Suppressor macrophage (primary cell): ENCODE measurements around the gene MTR.
"Not testable (repeated sequence)": the region's sequence is repeated elsewhere in the genome, so short reads cannot be mapped to it uniquely, and the experiment has no call there.

Source experiments
- DNase-seq, 4 experiments: peaks; one replicate each; pipeline ENCODE4 v3.0.0-alpha.2; 2020 to 2022

The MTR gene

DNA sequence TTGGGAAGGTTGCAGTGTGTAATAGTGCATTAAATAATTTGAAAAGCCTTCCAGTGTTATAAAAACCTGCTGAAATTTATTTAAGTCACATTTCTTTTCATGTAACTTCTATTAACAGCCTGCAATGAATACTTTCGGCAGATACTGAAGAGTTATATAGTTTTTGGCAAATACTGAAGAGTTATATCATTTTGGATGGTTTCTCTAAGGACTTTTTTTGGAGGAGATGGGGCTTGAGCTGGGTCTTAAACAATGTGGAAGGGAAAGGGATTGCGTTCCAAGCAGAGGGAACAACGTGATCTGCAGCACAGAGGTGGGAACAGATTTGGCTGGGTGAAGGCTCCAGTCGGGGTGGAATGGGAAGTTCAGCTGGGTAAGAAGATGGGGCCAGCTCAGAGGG, 39.8 kb downstream of the MTR start:
- DNase-seq = no peak

DNA sequence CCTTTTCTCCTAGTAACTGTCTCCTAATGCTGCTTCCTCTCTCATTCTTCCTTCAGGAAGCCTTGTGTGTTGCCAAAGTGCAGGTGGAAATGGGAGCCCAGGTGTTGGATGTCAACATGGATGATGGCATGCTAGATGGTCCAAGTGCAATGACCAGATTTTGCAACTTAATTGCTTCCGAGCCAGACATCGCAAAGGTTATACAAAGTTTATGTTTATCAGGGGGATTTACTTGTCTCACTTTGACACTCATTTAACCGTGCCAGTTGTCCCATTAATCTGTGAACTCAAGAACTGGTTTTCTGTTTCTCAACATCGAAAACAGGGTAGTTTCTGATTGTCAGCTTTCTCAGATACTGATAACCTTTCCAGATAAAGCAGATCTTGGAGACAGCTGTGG, 40.4 kb downstream of the MTR start:
- DNase-seq = no peak

DNA sequence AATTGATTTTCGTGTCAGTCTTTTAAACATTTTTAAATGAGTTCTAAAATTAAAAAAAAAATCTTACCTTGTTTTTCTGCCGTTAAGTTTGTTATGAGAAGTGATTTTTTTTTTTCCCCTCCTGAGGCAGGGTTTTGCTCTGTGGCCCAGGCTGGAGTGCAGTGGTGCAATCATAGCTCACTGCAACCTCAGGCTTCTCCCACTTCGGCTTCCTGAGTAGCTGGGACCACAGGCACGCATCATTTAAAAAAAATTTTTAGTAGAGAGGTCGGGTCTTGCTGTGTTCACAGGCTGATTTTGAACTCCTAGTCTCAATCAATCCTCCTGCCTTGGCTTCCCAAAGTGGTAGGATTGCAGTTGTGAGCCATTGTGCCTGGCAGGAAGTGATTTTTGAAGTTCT, 41.1 kb downstream of the MTR start:
- DNase-seq = peak in 3 of 4 experiments; percentile 8 to 33 (median 26)

DNA sequence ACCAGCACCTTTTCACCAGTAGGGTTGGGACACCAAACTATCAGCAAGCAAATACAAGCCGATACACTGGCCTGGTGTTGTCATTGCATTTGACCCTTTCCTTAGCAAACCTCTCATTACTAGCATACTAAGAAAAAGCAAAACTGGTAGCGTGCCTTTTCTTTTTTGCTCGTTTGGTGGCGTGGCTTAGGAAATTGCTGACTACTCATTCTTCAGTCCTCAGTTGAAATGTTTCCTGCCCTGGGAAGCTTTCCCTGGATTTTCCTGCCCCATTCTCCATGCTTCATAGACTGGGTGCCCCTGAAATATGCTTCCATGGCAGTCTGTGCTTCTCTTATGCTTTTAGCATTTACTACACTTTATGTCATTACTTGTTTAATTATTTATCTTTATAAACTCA, 42.0 kb downstream of the MTR start:
- no peak for DNase-seq

DNA sequence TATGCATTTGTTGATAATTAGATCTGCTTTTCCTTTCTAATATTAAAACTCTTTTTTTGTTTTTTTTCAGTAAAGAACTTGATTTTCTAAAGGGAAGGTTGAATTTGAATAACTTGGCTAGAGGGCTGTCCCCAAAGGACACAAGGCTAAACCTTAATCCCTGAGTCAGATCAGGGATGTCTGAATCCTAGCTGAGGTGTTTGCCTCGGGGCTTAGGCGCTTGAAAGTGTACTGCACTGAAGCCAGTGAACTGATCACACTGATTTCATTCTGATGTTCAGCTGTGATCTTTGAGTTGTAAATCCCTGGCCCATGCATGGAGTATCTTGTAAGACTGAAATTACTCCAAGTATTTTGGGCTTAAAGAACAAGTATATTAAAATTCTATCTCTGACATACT, 42.8 kb downstream of the MTR start:
- no peak for DNase-seq

DNA sequence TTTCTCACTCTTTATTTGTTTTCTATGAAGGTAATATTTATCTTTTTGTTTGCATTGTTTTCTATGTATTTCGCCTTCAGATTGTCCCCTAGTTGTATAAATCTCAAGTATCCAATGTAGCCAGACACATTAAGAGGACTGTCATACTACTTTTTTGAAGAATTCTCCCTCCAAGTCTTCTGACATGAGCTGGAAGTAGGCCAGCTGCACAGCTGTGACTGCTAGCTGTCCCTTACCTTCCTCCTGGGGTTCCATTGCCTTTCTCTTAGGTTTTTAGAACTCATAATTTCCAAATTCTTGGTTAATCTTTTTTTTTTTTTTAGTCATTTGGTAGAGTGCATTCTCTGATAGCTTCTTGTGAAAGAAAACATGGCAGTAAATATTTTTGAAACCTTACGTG, 46.2 kb downstream of the MTR start:
- DNase-seq = no peak

DNA sequence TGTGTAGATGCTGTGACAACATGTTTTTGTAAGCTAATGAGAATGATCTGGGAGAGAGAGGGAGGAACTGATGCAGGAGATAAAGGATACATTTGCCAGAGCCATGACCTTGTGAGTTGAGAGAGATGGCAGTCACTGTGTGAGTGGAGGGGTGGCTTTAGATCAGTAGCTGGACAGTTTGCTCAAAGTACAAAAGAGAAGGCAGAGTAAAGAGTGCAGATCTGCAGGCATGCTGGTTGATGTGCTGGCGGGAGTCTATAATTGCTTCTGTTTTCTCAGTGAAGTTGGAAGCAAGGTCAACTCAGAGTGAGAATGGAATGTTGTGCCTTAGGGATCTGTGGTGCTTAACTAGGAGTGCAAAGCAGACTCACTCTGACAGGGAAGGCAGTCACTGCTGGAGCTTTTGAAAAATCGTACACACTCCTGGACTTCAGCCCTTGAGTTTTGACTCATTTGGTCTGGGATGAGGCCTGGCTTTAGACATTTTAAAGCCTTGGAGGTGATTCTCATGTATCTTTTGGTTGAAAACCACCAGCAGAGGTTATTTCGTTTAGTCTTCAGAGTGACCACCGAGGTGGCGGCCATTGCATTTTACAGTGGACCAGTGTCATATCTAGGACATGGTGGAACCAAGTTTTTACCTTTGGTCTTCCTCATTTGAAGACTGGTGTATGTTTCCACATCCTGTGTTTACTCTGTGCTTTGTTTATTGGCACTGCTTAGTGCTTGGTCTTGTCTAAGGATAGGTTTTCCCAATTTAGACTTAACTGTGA, 49.6 kb downstream of the MTR start:
- no peak for DNase-seq

DNA sequence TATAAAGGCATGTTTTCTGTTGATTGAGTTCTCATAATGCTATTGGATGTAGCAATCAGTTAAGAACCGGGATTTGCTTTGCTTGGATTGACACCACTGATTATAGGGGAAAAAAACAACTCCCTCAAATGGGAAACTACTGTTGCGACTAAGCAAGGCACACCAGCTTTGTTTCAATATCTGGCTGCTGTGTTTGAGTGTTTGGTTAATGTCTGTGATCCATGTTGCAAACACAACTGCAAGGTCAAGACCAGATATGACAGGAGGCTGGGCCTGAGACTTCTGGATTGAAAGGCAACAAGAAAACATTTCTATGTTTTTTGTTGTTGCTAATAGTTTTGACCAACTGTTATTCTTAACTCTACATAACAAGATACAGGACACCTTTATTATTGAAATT, 50.7 kb downstream of the MTR start:
- DNase-seq = no peak

DNA sequence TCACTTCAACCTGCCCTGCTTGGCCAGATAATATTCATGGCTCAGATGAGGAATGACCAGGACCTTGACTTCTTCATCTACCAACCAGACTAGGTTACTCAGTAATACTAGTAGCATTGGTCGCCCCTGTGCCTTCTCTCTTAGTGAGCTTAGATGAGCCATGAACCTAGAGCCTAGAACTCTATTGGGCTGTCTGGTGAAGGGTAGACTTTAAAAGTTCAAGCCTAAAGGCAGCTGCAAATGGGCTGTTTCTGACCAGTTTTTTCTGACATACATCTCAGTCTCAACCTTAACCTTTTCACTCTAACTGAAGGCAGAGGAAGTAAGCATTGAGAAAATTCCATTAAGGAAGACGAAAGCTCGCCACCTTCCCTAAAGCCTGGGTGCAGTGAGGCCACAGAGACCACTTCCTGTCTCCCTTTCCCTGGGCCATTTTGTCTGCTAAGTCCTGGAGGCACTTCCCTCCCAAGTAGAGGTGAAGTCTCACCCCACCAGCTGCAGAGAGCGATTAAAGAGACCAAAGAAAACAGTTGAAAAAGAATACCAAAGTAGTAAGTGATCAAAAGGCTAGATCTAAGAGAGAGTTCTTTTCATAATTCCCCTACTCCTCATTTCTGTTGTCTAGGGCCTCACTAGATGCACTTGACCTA, 53.3 kb downstream of the MTR start:
- peak in 2 of 4 experiments; percentile 6 to 11 for DNase-seq

DNA sequence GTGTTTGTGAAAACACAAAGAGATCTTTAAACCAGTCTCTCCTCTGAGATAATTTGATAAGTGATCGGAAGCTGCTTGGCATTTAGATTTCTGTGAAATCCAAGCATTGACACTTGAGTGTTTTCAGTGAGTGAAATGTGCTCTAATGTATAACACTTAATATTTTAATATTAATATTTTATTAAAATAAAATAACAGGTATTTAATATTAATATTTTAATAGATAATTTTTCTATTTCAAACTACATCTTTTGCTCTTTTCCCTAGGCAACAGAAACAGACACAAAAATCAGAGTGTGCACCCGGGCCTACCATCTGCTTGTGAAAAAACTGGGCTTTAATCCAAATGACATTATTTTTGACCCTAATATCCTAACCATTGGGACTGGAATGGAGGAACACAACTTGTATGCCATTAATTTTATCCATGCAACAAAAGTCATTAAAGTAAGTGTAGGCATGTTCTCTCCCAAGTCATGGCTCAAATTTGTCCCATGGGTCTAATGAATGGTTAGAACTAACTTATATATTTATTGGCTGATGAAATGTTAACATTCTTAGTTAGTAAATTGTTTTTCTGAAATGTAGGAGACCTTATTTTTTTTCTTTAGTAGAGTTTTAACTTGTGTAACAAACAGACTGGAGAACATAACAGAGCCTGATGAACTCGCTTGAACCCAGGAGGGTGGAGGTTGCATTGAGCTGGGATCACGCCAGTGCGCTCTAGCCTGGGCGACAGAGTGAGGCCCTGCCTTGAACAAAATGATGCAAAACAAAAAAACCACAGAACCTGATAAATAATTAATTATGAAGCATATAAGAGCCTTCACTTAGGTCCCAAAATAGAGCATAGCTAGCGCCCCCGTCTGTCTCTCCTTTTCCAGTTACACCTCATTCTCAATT, 55.2 kb downstream of the MTR start:
- DNase-seq = no peak

DNA sequence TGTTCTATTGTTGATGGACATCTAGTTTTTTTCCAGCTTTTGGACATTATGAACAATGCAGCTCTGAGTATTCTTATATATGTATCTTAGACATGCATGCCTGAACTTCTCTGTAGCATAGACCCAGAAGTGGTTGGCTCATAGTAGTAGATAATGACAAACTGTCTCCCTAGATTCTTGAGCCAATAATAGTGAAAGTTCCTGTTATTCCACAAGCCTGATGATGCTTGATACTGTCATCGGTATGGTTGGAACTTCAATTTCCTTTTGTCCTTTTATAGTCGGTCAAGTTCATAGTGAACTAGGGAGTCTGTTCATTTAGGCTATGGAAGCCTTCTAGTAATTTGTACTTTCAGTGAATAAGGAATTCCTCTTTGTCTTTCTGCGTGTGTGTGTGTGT, 56.8 kb downstream of the MTR start:
- no peak for DNase-seq

DNA sequence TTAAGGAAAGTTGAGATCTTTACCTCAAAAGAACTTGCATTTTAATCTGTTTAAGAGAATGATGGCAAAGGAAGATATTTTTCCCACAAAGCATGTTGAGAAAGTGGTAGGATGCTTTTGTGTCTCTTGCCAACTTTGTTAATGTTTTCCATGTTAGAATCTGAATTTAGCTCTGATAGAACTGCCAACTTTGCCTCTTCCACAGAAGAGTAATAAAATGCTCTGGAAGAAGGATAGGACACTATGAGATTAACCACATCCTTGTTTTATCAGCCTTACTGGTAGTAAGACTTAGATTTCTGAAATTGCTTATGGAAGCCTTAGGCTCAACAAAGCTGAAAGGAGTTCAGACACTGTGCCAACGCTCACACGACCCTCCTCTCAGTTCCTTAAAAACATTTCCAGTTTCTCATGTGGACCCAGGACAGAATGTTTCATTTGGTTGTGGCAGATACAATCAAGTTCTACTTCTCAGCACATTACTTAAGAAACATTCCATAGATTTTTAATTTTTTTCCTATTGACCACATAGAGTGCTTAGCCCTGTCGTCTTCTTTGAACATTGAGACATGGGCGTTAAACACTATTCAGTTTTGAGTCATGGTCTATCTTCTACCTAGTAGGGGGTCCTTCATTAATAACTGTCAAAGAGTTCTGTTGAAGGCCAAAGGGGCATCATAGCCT, 59.0 kb downstream of the MTR start:
- DNase-seq = no peak

DNA sequence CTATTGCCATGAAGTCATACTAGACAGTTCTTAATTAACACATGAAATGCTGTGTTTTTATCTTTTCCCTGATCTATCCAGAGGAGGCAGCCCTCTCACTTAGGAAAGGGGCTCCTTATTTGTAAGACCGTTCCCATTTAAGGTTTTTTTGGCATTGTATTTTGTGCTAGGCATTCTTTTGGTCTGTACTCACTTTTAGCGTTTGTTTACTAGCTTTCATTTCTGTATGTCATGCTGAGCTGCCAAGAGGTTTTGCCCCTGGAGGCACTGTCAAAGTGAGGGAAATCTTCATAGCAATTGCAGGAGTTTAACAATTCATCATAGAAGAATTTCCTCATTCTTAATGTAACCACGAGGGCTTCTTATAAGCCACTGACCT, 59.5 kb downstream of the MTR start:
- no peak for DNase-seq

DNA sequence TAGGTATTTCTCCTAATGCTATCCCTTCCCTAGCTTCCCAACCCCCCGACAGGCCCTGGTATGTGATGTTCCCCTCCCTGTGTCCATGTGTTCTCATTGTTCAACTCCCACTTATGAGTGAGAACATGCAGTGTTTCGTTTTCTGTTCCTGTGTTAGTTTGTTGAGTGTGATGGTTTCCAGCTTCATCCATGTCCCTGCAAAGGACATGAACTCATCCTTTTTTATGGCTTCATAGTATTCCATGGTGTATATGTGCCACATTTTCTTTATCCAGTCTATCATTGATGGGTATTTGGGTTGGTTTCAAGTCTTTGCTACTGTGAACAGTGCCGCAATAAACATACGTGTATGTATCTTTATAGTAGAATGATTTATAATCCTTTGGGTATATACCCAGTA, 61.6 kb downstream of the MTR start:
- not testable (repeated sequence) for DNase-seq

DNA sequence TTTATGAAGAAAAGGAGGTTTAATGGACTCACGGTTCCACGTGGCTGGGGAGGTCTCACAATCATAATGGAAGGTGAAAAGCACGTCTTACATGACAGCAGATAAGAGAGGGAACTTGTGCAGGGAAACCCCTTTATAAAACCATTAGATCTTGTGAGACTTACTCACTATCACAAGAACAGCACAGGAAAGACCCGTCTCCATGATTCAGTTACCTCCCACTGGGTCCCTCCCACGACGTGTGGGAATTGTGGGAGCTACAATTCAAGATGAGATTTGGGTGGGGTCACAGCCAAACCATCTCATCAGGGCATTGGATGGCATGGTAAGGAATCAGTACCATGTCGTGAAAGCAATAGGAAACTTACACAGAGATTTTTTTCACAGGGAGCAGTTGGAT, 63.1 kb downstream of the MTR start:
- DNase-seq = no peak

DNA sequence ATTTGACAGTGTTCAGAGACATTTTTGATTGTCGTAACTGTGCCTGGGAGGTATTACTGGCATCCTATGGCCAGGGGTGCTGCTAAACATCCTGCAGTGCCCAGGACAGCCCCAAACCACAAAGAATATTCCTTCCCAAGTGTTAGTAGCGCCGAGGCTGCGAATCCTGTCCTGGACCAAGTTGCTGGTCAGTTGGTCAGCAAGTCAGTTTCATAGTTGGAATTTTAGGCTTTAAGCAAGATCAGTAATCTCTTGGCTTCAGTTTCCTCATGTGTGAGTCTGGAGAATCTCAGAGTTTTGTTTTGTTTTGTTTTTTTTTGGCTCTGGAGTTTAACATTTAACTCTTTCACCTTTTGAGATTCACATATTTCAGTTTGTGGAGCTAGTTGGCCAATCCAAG, 65.0 kb downstream of the MTR start:
- DNase-seq = no peak

DNA sequence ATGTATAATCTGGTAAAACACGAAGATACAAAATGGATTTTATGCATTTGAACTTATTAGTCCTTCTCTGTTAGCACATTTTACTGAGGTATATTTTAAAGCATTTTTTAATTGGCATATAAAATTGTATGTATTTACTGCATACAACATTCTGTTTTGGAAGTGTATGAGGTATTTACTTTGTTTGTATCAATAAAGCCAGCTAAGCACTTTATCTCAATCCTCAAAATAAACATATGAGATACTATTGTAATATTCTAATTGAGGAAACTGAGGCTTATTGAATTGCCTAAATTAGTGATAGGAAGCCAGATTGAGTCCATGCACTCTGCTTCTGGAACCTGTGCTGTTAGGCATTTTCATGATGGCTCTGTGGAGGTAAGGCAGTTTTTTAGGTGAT, 65.6 kb downstream of the MTR start:
- no peak for DNase-seq

DNA sequence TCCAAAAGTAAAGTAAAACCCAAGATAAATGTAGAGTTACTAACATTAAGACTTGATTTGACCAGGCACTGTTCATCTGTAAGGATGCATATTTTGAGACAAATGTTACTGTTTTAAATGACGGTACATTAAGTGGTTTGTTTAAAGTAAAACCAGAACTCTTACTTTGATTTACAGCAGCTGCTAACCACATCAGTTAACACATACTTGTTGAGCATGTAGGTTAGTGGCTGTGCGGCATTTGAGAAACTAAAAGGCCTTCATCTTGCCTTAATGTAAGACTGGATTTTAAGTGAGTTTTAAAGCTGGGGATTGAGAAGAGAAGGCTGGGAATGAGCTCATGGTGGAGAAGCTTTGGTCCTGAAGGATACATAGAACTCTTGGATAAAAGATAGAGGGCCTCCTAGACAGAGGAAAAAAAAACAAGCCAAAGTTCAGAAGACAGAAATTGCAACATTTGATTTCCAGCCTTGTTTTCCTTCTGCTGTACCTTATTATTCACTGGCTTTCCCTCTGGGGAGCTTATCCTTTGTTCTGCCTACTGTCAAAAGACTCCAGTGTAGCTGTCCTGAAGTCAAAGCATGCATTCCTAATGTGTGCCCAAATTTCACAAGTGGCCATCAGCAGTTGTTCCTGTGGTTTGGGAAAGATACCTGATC, 66.6 kb downstream of the MTR start:
- DNase-seq = no peak

DNA sequence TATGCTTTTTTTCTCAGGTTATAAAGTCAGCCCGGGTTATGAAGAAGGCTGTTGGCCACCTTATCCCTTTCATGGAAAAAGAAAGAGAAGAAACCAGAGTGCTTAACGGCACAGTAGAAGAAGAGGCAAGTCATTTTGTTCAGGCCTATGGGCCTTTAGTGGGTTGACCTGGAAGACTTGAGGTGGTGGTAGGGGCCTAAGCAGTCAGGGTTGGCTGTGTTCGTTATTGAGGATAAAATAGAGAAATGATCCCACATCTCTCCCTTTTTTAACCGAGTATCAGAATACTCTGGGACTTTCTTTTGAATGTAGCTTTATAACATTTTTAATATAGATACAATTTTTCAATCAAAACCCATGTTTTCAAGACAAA, 67.1 kb downstream of the MTR start:
- DNase-seq = no peak

DNA sequence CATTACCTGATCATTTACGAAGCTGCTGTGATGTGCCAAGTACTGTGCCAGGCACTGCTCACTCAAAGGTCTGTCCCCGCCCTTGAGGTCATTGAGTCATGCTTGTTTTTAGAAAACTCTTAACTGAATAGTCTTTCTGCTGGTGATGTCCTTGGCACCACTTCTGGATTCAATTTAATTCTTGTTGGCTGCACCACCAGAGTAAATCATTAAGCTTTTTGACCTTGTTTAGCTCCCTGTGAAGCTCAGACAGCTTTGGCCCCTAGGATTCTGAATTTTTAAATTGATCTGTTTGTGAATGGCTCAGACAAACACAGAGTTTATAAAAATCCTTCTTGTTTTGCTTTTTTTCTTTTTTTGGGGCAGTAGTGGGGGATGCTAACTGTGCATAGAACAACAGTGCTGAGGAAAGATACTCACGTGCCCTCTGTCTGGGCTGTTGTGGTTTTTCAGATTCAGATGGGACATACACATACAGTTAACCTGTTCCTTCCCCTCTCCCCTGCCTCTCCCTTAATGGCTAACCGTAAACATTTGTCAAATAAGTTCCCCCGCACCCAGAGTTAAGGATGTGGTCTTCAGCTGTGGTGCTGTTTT, 67.6 kb downstream of the MTR start:
- no peak for DNase-seq

DNA sequence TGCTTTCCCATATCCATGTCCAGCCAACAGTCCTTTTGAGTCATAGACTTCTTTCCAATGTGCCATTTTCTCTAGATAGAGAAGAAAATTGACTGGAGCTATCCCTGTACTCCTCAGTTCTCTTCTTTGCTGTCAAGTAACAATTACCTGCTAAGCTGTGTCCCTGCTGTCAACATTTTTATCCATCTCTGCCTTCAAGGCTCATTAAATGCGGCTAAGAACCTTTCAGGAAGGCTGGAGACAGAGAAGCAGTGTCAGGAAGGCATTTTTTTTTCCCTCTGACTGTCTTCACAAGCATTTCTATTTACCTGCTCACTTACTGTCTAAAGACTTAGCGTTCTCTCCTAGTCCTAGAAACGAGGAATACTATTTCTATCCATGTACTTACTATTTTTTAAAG, 69.1 kb downstream of the MTR start:
- DNase-seq = no peak
